CD14-positive monocyte (primary cell): Measurements from ENCODE around the gene LARGE2. TPM values are rescaled to one million over a fixed set of nuclear protein-coding genes. Genes with fewer than 3 reads are reported as not detected.

ENCODE experiments used
- DNase-seq, 3 donors: peaks; one replicate each; pipeline ENCODE4 v3.0.0-alpha.2; 2011 to 2022
- H2AFZ ChIP-seq: 2 replicates; pipeline ENCODE4 v1.6.0; 2012; ENCODE audit warnings: mild to moderate bottlenecking, low read depth, low read length, inconsistent platforms; ENCODE audit not compliant: insufficient read depth, poor library complexity, severe bottlenecking
- H3K27ac ChIP-seq, 2 donors: 1 replicate in 1 of 2; 2 replicates in 1 of 2; pipeline ENCODE4 v1.5.1; 2012 to 2013; ENCODE audit warnings: low read length in 2 of 2, control low read depth in 1 of 2, inconsistent platforms in 1 of 2, low read depth in 1 of 2, mild to moderate bottlenecking in 1 of 2
- H3K27me3 ChIP-seq, 2 donors: one replicate each; pipeline versions ENCODE4 v1.6.0 to v1.6.1; 2011 to 2013; ENCODE audit warnings: low read length in 2 of 2; ENCODE audit not compliant: control insufficient read depth in 2 of 2, insufficient read depth in 2 of 2
- H3K36me3 ChIP-seq, 2 donors: replicated peaks in 1 of 2; 1 replicate in 1 of 2; 2 replicates in 1 of 2; pipeline versions ENCODE4 v1.5.1 to v1.6.1; 2012 to 2013; ENCODE audit warnings: low read length in 2 of 2, control low read depth in 1 of 2, inconsistent platforms in 1 of 2, mild to moderate bottlenecking in 1 of 2; ENCODE audit not compliant: insufficient read depth in 2 of 2, control insufficient read depth in 1 of 2
- H3K4me1 ChIP-seq, 2 donors: 1 replicate in 1 of 2; 2 replicates in 1 of 2; pipeline versions ENCODE4 v1.5.1 to v1.6.1; 2012 to 2013; ENCODE audit warnings: low read length in 2 of 2, control low read depth in 1 of 2, inconsistent platforms in 1 of 2, mild to moderate bottlenecking in 1 of 2, moderate library complexity in 1 of 2; ENCODE audit not compliant: insufficient read depth in 2 of 2, control insufficient read depth in 1 of 2
- H3K4me2 ChIP-seq: replicated peaks from 2 replicates; pipeline ENCODE3; 2012; ENCODE audit warnings: low read length, moderate library complexity, mild to moderate bottlenecking; ENCODE audit not compliant: poor library complexity, severe bottlenecking; ENCODE audit errors: extremely low read depth
- H3K4me3 ChIP-seq, 3 experiments: fragments of 200-600 bp in 1 of 3; sonication (generic) in 1 of 3; replicated peaks in 1 of 3; 1 replicate in 2 of 3; 2 replicates in 1 of 3; pipeline ENCODE4 v1.5.1; 2011 to 2013; ENCODE audit warnings: low read length in 3 of 3, mild to moderate bottlenecking in 3 of 3, control low read depth in 2 of 3, low read depth in 2 of 3, inconsistent platforms in 1 of 3, moderate library complexity in 1 of 3
- H3K79me2 ChIP-seq: 2 replicates; pipeline ENCODE4 v1.6.0; 2012; ENCODE audit warnings: mild to moderate bottlenecking, control low read depth, inconsistent platforms, low read length, moderate library complexity; ENCODE audit not compliant: insufficient read depth
- H3K9ac ChIP-seq: 2 replicates; pipeline ENCODE4 v1.6.0; 2017; ENCODE audit warnings: low read length, mild to moderate bottlenecking; ENCODE audit not compliant: insufficient read depth, poor library complexity, severe bottlenecking
- H3K9me3 ChIP-seq, 2 donors: replicated peaks in 1 of 2; 1 replicate in 1 of 2; 2 replicates in 1 of 2; pipeline versions ENCODE4 v1.5.1 to v1.6.1; 2012 to 2013; ENCODE audit warnings: low read length in 2 of 2, control low read depth in 1 of 2; ENCODE audit not compliant: control insufficient read depth in 1 of 2, insufficient read depth in 1 of 2
- H4K20me1 ChIP-seq: 2 replicates; pipeline ENCODE4 v1.6.0; 2012; ENCODE audit warnings: mild to moderate bottlenecking, low read length, control low read depth, moderate library complexity; ENCODE audit not compliant: insufficient read depth
- H3K27ac Mint-ChIP-seq, 7 donors: one replicate each; pipeline ENCODE4 v1.8.0; 2020; ENCODE audit warnings: mild to moderate bottlenecking in 7 of 7, mixed read lengths in 7 of 7, moderate library complexity in 6 of 7, inconsistent platforms in 2 of 7
- H3K27me3 Mint-ChIP-seq, 3 donors: one replicate each; pipeline ENCODE4 v1.8.0; 2021 to 2022; ENCODE audit warnings: low read depth in 3 of 3, mild to moderate bottlenecking in 3 of 3, mixed read lengths in 3 of 3, moderate library complexity in 3 of 3, inconsistent platforms in 1 of 3
- H3K36me3 Mint-ChIP-seq, 2 donors: one replicate each; pipeline ENCODE4 v1.8.0; 2020; ENCODE audit warnings: mixed read lengths in 2 of 2, inconsistent platforms in 1 of 2, mild to moderate bottlenecking in 1 of 2
- H3K4me1 Mint-ChIP-seq: one replicate; pipeline ENCODE4 v1.8.0; 2020; ENCODE audit warnings: mild to moderate bottlenecking, mixed read lengths
- H3K4me3 Mint-ChIP-seq, 2 donors: one replicate each; pipeline ENCODE4 v1.8.0; 2020; ENCODE audit warnings: mild to moderate bottlenecking in 2 of 2, mixed read lengths in 2 of 2, moderate library complexity in 1 of 2
- H3K9me3 Mint-ChIP-seq, 7 donors: one replicate each; pipeline ENCODE4 v1.8.0; 2020 to 2022; ENCODE audit warnings: mixed read lengths in 7 of 7, mild to moderate bottlenecking in 6 of 7, moderate library complexity in 6 of 7, inconsistent platforms in 2 of 7
- WGBS: methylation state at CpG from one replicate; pipeline ENCODE4 v1.1.5; 2013; ENCODE audit warnings: missing lambda C conversion rate; ENCODE audit not compliant: insufficient coverage; 5-methylcytosine and 5-hydroxymethylcytosine counted together
- intact Hi-C, 2 donors: fragments of 100-400 bp; cut with micrococcal nuclease; formaldehyde crosslinking; loops; one replicate each; pipeline versions ENCODE4 v1.15.0 to v1.15.1; 2023
- polyA plus RNA-seq, 3 donors: library from polyadenylated mRNA; depleted of rRNA in 1 of 3; unstranded in 2 of 3; stranded (reverse) in 1 of 3; fragments of 300-500 nt in 2 of 3; fragments of >200 nt in 1 of 3; fragmentation: Illumina TruSeq in 2 of 3; gene quantifications; 1 replicate in 2 of 3; 2 replicates in 1 of 3; pipeline ENCODE4 v1.2.3, GENCODE V29; 2012 to 2021
- TF ChIP-seq, protein P1 (sequence below): fragments of 200-600 bp; IDR thresholded peaks from one replicate; pipeline ENCODE4 v1.8.0; 2022; ENCODE audit warnings: antibody characterized with exemption, mild to moderate bottlenecking

Gene LARGE2
- polyA plus RNA-seq, 3 donors, result 0.12 TPM; not detected in 2

GRCh38 chr11:45918331-45918941 lies 4.0 kb upstream of the LARGE2 start:
- WGBS, result 0% methylated on average over 31 of the region's 38 CpGs
- Histone ChIP-seq H3K27ac (peak overlapping the region; percentile 93 to 96), H3K79me2 (peaks cover 29% of the 10 kb centered on the region), H3K9me3 (no peaks in the 10 kb centered on the region), H3K4me1 (peaks cover 20 to 35% of the 10 kb centered on the region in 2 donors), H4K20me1 (peaks cover 21% of the 10 kb centered on the region), H3K4me3 (peak overlapping the region; percentile 71 to 91 (median 82)), H3K4me2 (peak overlapping the region; percentile 92), H2AFZ (peak overlapping the region; percentile 96), H3K27me3 (peaks cover 6 to 20% of the 10 kb centered on the region in 2 donors), H3K36me3 (peaks cover 28 to 30% of the 10 kb centered on the region in 2 donors), H3K9ac (peak overlapping the region; percentile 90)
- peak overlapping the region; percentile 97 to 98 for H3K4me3 Mint-ChIP-seq
- TF ChIP-seq, protein P1, sequence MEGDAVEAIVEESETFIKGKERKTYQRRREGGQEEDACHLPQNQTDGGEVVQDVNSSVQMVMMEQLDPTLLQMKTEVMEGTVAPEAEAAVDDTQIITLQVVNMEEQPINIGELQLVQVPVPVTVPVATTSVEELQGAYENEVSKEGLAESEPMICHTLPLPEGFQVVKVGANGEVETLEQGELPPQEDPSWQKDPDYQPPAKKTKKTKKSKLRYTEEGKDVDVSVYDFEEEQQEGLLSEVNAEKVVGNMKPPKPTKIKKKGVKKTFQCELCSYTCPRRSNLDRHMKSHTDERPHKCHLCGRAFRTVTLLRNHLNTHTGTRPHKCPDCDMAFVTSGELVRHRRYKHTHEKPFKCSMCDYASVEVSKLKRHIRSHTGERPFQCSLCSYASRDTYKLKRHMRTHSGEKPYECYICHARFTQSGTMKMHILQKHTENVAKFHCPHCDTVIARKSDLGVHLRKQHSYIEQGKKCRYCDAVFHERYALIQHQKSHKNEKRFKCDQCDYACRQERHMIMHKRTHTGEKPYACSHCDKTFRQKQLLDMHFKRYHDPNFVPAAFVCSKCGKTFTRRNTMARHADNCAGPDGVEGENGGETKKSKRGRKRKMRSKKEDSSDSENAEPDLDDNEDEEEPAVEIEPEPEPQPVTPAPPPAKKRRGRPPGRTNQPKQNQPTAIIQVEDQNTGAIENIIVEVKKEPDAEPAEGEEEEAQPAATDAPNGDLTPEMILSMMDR, result no peak
- H3K27me3 Mint-ChIP-seq, result peaks cover 11 to 23% (median 17%) of the 10 kb centered on the region in 3 donors
- peak; percentile 60 to 73 (median 73) for DNase-seq
- H3K27ac Mint-ChIP-seq, result peak overlapping the region; percentile 96 to 99 (median 98)
- peaks cover 0 to 9% (median 3%) of the 10 kb centered on the region in 7 donors for H3K9me3 Mint-ChIP-seq
- peaks cover 33% of the 10 kb centered on the region for H3K4me1 Mint-ChIP-seq
- H3K36me3 Mint-ChIP-seq, result peaks cover 33 to 35% of the 10 kb centered on the region in 2 donors
- intact Hi-C loops, result loop anchor here (5.0 to 10.0 kb wide), 2 partner anchors 71 to 696 kb away; partner anchors contain the start of genes CRY2 (in 2 of the 2), ATG13 (in 1 of the 2) and HARBI1 (in 1 of the 2)

GRCh38 chr11:45918962-45919675 lies 3.3 kb upstream of the LARGE2 start:
- 41% methylated on average over 3 of the region's 7 CpGs for WGBS
- H2AFZ ChIP-seq, result peak overlapping the region; percentile 96
- DNase-seq, result no peak

More at GRCh38 chr11:45918962-45919675, 3.3 kb upstream of the LARGE2 start:
- H3K4me1 ChIP-seq, result peaks cover 20 to 35% of the 10 kb centered on the region in 2 donors
- H3K9me3 ChIP-seq, result no peaks in the 10 kb centered on the region
- H3K27me3 ChIP-seq, result peaks cover 6 to 23% of the 10 kb centered on the region in 2 donors
- peaks cover 21 to 24% of the 10 kb centered on the region in 2 donors for H3K36me3 ChIP-seq
- Mint-ChIP-seq H3K9me3 (peaks cover 0 to 10% (median 4%) of the 10 kb centered on the region in 7 donors), H3K27ac (peak overlapping the region in 4 of 7 donors; percentile 28 to 98 (median 96)), H3K36me3 (peaks cover 27 to 28% of the 10 kb centered on the region in 2 donors), H3K27me3 (peaks cover 15 to 29% (median 24%) of the 10 kb centered on the region in 3 donors), H3K4me3 (peak overlapping the region; percentile 97 to 98), H3K4me1 (peaks cover 36% of the 10 kb centered on the region)
- H4K20me1 ChIP-seq, result peaks cover 16% of the 10 kb centered on the region
- peak overlapping the region in 2 of 3 experiments; percentile 82 to 91 for H3K4me3 ChIP-seq
- H3K27ac ChIP-seq, result no peak overlapping the region
- H3K9ac ChIP-seq, result peak overlapping the region; percentile 90
- peak overlapping the region; percentile 92 for H3K4me2 ChIP-seq
- TF ChIP-seq, protein P1, result no peak
- intact Hi-C loops, result loop anchor here (5.0 to 10.0 kb wide), 2 partner anchors 72 to 696 kb away; partner anchors contain the start of genes CRY2 (in 2 of the 2), ATG13 (in 1 of the 2) and HARBI1 (in 1 of the 2)
- H3K79me2 ChIP-seq, result peaks cover 29% of the 10 kb centered on the region
